ENCODE results near the gene LEMD1.

DNA sequence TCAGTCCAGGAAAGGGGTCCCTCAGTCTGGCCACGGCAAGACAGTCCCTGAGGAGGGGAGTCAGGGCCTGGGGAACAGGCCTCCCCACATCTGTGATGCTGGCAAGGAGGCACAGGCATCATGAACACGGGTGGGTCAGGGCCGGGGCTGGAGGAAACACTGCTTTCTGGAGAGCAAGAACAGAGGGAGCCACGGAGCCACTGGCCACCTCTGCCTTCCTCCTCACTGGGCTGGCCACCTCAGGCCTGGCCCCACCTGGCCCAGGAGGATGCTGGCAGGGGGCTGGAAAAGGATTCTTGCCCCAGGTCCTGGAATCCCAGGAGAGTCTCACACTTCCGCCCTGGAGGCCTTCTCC lies 18.2 kb upstream of the LEMD1 start:
- TF ChIP-seq CTCF (IDR thresholded peaks at IDR 0.05) = no peak
- no peak for TF ChIP-seq POLR2AphosphoS5 (IDR thresholded peaks at IDR 0.05)
- no peak for TF ChIP-seq POLR2A (IDR thresholded peaks at IDR 0.05)

All from prostate gland (tissue), 2 donors.